ENCODE measurements around the gene MANBA.

MANBA gene

GRCh38 chr4:102736636-102737549 is 23.9 kb downstream of the MANBA start:
- Histone ChIP-seq H3K36me3 (ENCODE audit: control insufficient read depth, low read length) (no peaks in the 10 kb centered on the region), H3K79me2 (ENCODE audit: control insufficient read depth, low read length) (peaks cover 24% of the 10 kb centered on the region), H3K4me2 (ENCODE audit: low read length) (no peak overlapping the region)

GRCh38 chr4:102735582-102735981 is 25.2 kb downstream of the MANBA start:
- no peaks in the 10 kb centered on the region for H4K20me1 ChIP-seq (ENCODE audit: control insufficient read depth, insufficient read depth, low read depth, low read length)
- H3K27ac ChIP-seq (ENCODE audit: low read depth, low read length), result no peak overlapping the region

More at GRCh38 chr4:102736636-102737549, 23.9 kb downstream of the MANBA start:
- Histone ChIP-seq H3K9me2 (replicated peaks; ENCODE audit: control insufficient read depth, low read length) (no peaks in the 10 kb centered on the region), H3K27me3 (ENCODE audit: control insufficient read depth, low read length) (no peaks in the 10 kb centered on the region), H3K9me3 (ENCODE audit: control insufficient read depth, insufficient read depth, low read length) (peaks cover 9% of the 10 kb centered on the region; the same call in 1 of the 2 replicates), H3F3A (ENCODE audit: control insufficient read depth, insufficient read depth) (no peaks in the 10 kb centered on the region), H3K27ac (ENCODE audit: low read depth, low read length) (no peak overlapping the region), H4K20me1 (ENCODE audit: control insufficient read depth, insufficient read depth, low read depth, low read length) (no peaks in the 10 kb centered on the region), H3K4me1 (ENCODE audit: control insufficient read depth, low read length) (peaks cover 6% of the 10 kb centered on the region), H3K4me3 (ENCODE audit: low read length) (no peak overlapping the region)
- TF ChIP-seq EZH2phosphoT487 (IDR thresholded peaks at IDR 0.05; ENCODE audit: borderline replicate concordance, low read length) (no peak), CTCF (IDR thresholded peaks at IDR 0.05; ENCODE audit: low read depth, low read length, poor library complexity, severe bottlenecking) (no peak)

GRCh38 chr4:102734591-102735385 is 26.0 kb downstream of the MANBA start:
- H3K27ac ChIP-seq (ENCODE audit: low read depth, low read length), result no peak overlapping the region

More at GRCh38 chr4:102735582-102735981, 25.2 kb downstream of the MANBA start:
- no peak overlapping the region for H3K4me2 ChIP-seq (ENCODE audit: low read length)
- H3K9me2 ChIP-seq (replicated peaks; ENCODE audit: control insufficient read depth, low read length), result no peaks in the 10 kb centered on the region
- H3K9me3 ChIP-seq (ENCODE audit: control insufficient read depth, insufficient read depth, low read length), result peaks cover 6% of the 10 kb centered on the region; the same call in 1 of the 2 replicates
- peaks cover 24% of the 10 kb centered on the region for H3K79me2 ChIP-seq (ENCODE audit: control insufficient read depth, low read length)
- no peaks in the 10 kb centered on the region for H3F3A ChIP-seq (ENCODE audit: control insufficient read depth, insufficient read depth)
- H3K4me3 ChIP-seq (ENCODE audit: low read length), result no peak overlapping the region
- H3K36me3 ChIP-seq (ENCODE audit: control insufficient read depth, low read length), result no peaks in the 10 kb centered on the region
- H3K27me3 ChIP-seq (ENCODE audit: control insufficient read depth, low read length), result no peaks in the 10 kb centered on the region
- TF ChIP-seq EZH2phosphoT487 (IDR thresholded peaks at IDR 0.05; ENCODE audit: borderline replicate concordance, low read length) (no peak), CTCF (IDR thresholded peaks at IDR 0.05; ENCODE audit: low read depth, low read length, poor library complexity, severe bottlenecking) (no peak)
- H3K4me1 ChIP-seq (ENCODE audit: control insufficient read depth, low read length), result peaks cover 6% of the 10 kb centered on the region

More at GRCh38 chr4:102734591-102735385, 26.0 kb downstream of the MANBA start:
- H3K79me2 ChIP-seq (ENCODE audit: control insufficient read depth, low read length), result peaks cover 24% of the 10 kb centered on the region
- H4K20me1 ChIP-seq (ENCODE audit: control insufficient read depth, insufficient read depth, low read depth, low read length), result no peaks in the 10 kb centered on the region
- H3F3A ChIP-seq (ENCODE audit: control insufficient read depth, insufficient read depth), result no peaks in the 10 kb centered on the region
- H3K4me3 ChIP-seq (ENCODE audit: low read length), result no peak overlapping the region
- H3K4me1 ChIP-seq (ENCODE audit: control insufficient read depth, low read length), result peaks cover 6% of the 10 kb centered on the region
- TF ChIP-seq EZH2phosphoT487 (IDR thresholded peaks at IDR 0.05; ENCODE audit: borderline replicate concordance, low read length), result no peak
- no peak for TF ChIP-seq CTCF (IDR thresholded peaks at IDR 0.05; ENCODE audit: low read depth, low read length, poor library complexity, severe bottlenecking)
- H3K4me2 ChIP-seq (ENCODE audit: low read length), result no peak overlapping the region
- H3K9me3 ChIP-seq (ENCODE audit: control insufficient read depth, insufficient read depth, low read length), result peaks cover 5% of the 10 kb centered on the region; the same call in 1 of the 2 replicates
- no peaks in the 10 kb centered on the region for H3K9me2 ChIP-seq (replicated peaks; ENCODE audit: control insufficient read depth, low read length)
- no peaks in the 10 kb centered on the region for H3K36me3 ChIP-seq (ENCODE audit: control insufficient read depth, low read length)
- H3K27me3 ChIP-seq (ENCODE audit: control insufficient read depth, low read length), result no peaks in the 10 kb centered on the region

All from DOHH2 (cell line).